HG03095 (cell line): Measurements from ENCODE around the gene BMP8A.
A peak's percentile ranks its signal among the peaks of the same experiment; 100 is the strongest.
"Not testable (repeated sequence)": the region's sequence is repeated elsewhere in the genome, so short reads cannot be mapped to it uniquely, and the experiment has no call there.

Experiments
- ATAC-seq: cut with Tn5 transposase; IDR thresholded peaks from one replicate; pipeline ENCODE4 v1.9.1; 2021; ENCODE audit warnings: moderate library complexity; ENCODE audit not compliant: unreplicated experiment

BMP8A gene, protein sequence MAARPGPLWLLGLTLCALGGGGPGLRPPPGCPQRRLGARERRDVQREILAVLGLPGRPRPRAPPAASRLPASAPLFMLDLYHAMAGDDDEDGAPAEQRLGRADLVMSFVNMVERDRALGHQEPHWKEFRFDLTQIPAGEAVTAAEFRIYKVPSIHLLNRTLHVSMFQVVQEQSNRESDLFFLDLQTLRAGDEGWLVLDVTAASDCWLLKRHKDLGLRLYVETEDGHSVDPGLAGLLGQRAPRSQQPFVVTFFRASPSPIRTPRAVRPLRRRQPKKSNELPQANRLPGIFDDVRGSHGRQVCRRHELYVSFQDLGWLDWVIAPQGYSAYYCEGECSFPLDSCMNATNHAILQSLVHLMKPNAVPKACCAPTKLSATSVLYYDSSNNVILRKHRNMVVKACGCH

GRCh38 chr1:39491146-39491921, at the start of gene BMP8A:
Gene BMP8A, plus strand, starts transcription at chr1:39491636. Its CDS starts 356 bp downstream, at chr1:39491992.
- peak; percentile 68 for ATAC-seq

DNA sequence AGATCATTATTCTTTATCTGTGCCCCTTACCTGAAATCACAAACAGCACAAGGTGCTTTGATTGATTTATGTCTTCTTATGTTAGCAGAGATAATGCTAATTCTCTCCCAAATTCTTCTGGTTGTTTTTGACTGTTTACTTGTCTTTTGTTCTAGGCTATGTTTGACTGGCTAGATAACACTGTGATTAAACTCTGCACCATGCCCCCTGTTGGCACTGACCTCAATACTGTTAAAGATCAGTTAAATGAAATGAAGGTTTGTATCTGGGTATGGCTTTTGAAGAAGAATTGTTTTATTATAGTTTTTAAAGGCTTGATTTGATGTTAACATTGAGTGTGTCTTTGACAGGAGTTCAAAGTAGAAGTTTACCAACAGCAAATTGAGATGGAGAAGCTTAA, 49.6 kb upstream of the BMP8A start:
- ATAC-seq, result no peak

GRCh38 chr1:39445573-39445972, 45.9 kb upstream of the BMP8A start:
- ATAC-seq, result no peak

GRCh38 chr1:39446986-39447567, 44.4 kb upstream of the BMP8A start:
- ATAC-seq, result no peak

- ATAC-seq, result not testable (repeated sequence)
Observed at GRCh38 chr1:39450041-39450440, 41.4 kb upstream of the BMP8A start.

GRCh38 chr1:39450956-39451606, 40.4 kb upstream of the BMP8A start:
- ATAC-seq, result no peak

GRCh38 chr1:39452081-39452480, 39.4 kb upstream of the BMP8A start:
- no peak for ATAC-seq

- no peak for ATAC-seq
Observed at GRCh38 chr1:39452540-39452939, 38.9 kb upstream of the BMP8A start.

DNA sequence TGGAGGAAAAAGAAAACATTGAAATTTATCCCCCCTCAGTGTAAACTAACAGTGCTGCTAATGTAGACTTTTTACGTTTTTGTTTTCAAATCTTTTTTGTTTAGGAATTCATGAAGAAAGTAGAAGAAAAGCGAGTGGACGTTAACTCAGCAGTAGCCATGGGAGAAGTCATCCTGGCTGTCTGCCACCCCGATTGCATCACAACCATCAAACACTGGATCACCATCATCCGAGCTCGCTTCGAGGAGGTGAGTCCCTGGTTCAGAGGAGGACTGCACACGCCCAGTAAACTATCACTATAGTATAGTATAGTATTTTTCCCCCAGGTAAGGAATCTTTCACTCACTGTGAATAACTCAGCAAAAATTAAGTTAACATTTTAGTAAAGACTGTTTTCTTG, 37.8 kb upstream of the BMP8A start:
- ATAC-seq, result no peak

DNA sequence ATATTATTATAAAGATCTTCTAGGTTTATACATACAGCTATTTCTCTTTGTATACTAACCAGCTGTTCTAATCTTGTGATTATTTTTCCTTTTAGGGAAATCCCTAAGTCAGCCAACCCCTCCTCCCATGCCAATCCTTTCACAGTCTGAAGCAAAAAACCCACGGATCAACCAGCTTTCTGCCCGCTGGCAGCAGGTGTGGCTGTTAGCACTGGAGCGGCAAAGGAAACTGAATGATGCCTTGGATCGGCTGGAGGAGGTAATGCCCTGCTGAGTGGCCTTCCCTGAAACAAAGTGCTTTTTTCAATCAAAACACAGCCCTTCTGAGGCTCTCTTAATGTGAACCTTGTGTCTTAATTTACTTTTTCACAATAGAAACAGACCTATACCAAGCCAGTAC, 32.4 kb upstream of the BMP8A start:
- no peak for ATAC-seq

DNA sequence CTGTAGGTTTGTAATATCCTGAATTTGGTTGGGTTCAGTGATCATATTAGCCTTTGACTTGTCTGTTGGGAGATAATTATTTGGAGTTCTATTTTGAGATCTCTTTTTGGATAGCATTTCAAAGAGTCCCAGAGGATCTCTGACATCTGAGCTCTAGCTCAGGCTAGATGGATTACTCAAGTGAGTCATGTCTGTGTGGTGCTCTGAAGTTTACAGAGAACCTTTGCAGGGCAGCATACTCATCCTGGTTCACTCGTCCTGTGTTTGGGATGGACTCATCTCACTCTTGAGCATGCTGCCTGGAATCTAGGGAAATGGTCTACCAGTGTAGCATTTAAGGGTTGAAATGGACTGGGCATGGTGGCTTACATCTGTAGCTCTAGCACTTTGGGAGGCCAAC, 29.4 kb upstream of the BMP8A start:
- ATAC-seq, result no peak

DNA sequence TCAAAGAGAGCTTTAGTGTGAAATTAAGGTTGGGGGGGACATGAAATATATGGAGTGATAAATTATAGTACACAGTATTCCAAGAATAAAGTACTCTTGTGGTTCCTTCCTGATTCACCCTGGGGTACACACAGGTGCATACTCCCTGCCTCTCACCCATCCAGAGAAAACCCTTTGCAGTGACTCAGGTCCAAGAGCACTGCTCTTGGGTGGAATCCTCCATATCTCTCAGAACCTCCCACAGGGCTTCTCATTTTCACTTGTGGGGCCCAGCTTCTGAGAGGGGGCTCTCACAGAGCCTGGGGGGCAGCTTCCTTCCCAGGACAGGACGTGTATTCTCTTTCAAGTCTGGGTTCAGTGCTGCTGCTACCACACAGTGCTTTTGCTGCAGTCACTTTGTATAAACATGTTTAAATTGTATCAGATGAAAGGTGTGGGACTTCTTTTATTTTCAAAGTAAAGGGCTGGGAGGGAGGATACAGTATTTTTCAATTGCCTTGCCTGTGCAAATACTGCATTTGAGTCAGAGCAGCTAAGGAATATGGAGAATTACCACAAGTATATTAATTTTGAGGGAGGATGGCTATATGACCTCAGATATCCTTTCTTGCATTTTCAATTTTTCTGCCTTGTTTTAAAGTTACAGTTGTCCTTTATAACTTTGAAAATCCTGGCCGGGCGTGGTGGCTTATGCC, 24.9 kb upstream of the BMP8A start:
- ATAC-seq, result no peak

GRCh38 chr1:39467108-39467720, 24.2 kb upstream of the BMP8A start:
- ATAC-seq, result not testable (repeated sequence)

DNA sequence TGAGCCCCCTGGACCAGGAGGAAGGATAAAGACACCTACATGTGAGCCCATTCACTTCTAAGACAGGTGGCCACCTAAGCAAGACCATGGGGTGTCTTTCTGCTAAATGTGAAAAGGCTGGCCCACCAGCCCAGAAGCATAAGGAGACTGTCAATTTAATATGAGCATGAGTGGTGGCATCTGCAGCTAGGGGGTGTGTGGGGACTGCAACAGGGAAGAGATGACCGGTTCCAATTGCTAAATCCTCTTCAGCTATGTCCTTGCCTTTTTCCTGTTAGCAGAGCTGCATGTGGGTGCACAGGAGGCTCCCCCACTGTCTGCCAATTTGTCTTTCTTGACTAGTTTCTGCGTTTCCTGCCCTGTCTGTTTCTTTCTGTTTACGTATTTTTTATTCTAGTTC, 22.3 kb upstream of the BMP8A start:
- no peak for ATAC-seq

DNA sequence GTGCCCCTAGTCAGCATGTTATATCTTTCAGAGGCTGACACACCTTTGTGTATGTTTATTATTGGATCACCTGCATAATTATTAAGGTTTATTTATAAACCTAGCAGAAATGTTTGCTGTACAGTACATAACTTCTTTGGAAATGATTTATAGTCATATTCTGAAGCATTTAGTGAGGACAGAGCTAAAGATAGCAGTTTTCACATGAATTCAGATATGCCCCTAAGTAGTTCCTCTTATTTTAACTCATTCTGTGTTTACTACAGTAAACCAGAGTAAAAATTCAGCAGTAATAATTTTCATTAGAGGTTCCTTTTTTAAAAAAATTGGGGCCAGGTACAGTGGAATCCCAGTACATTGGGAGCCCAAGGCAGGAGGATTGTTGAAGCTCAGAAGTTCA, 21.4 kb upstream of the BMP8A start:
- ATAC-seq, result no peak

GRCh38 chr1:39472826-39473225, 18.6 kb upstream of the BMP8A start:
- ATAC-seq, result no peak

- no peak for ATAC-seq
Observed at GRCh38 chr1:39473324-39473723, 18.1 kb upstream of the BMP8A start.

DNA sequence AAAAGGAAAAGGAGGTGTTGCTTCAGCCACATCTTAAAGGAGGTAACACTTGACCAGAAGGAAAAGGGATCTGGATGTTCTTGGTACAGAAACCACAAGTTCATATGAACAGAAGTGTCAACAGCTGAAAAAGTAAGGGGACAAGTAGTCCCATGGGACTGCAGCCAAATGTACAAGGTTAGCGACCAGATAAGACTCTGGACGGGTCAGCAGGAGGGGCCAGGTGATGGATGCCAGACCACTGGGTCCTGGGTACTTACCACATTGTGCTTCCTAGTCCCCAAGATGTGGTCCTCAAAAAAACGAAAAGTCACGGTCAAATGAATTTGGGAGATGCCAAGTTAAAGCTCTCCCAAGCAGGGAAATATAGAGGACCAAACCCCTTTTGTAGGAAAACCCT, 16.6 kb upstream of the BMP8A start:
- ATAC-seq, result no peak

- not testable (repeated sequence) for ATAC-seq
Observed at GRCh38 chr1:39475551-39475950, 15.9 kb upstream of the BMP8A start.
